Vagina (tissue), 2 donors: ENCODE results near the gene ADAMTSL1. TPM values are rescaled to one million over a fixed set of nuclear protein-coding genes. Genes with fewer than 3 reads are reported as not detected.

Experiments
- DNase-seq, 2 donors: peaks; one replicate each; pipeline ENCODE4 v3.0.0-alpha.2; 2017; ENCODE audit errors: extremely low spot score in 2 of 2
- H3K27ac ChIP-seq: fragments of 200-600 bp; sonication (generic); one replicate; pipeline ENCODE4 v1.5.1; 2019
- H3K27me3 ChIP-seq: fragments of 200-600 bp; sonication (generic); one replicate; pipeline ENCODE4 v1.5.1; 2019
- H3K36me3 ChIP-seq, 2 donors: fragments of 200-600 bp; sonication (generic); one replicate each; pipeline ENCODE4 v1.5.1; 2017 to 2019
- H3K4me1 ChIP-seq: fragments of 200-600 bp; sonication (generic); one replicate; pipeline ENCODE4 v1.5.1; 2019
- H3K4me3 ChIP-seq, 2 donors: fragments of 200-600 bp; sonication (generic); 1 replicate in 1 of 2; 2 replicates in 1 of 2; pipeline ENCODE4 v1.5.1; 2016 to 2019
- H3K9me3 ChIP-seq: fragments of 200-600 bp; sonication (generic); one replicate; pipeline ENCODE4 v1.5.1; 2019
- POLR2A ChIP-seq, 2 donors: fragments of 450-650 bp; IDR thresholded peaks; one replicate each; pipeline ENCODE4 v1.6.1; 2017; ENCODE audit warnings: antibody characterized with exemption in 2 of 2, mild to moderate bottlenecking in 2 of 2, moderate library complexity in 2 of 2
- POLR2AphosphoS5 ChIP-seq, 2 donors: sonication (generic); formaldehyde crosslinking; IDR thresholded peaks; one replicate each; pipeline ENCODE4 v1.9.0; 2017; ENCODE audit warnings: antibody characterized with exemption in 2 of 2, mild to moderate bottlenecking in 2 of 2, low read depth in 1 of 2; ENCODE audit not compliant: insufficient read depth in 1 of 2
- intact Hi-C: fragments of 100-400 bp; cut with DNase I; formaldehyde crosslinking; loops from one replicate; pipeline ENCODE4 v1.15.1; 2023
- total RNA-seq: library from RNA; depleted of rRNA; stranded (reverse); fragments of >200 nt; gene quantifications from one replicate; pipeline ENCODE4 v1.2.3, GENCODE V29; 2016
- TF ChIP-seq, protein P1 (sequence below), 3 experiments: fragments of 450-650 bp in 2 of 3; fragments of 200-600 bp in 1 of 3; sonication (generic) in 1 of 3; IDR thresholded peaks; one replicate each; pipeline ENCODE4 v1.5.1; 2017 to 2019; ENCODE audit warnings: antibody characterized with exemption in 3 of 3, mild to moderate bottlenecking in 2 of 3, moderate library complexity in 2 of 3

The ADAMTSL1 gene
- total RNA-seq, 1 donor from 2014 or later, result 8.1 TPM

DNA sequence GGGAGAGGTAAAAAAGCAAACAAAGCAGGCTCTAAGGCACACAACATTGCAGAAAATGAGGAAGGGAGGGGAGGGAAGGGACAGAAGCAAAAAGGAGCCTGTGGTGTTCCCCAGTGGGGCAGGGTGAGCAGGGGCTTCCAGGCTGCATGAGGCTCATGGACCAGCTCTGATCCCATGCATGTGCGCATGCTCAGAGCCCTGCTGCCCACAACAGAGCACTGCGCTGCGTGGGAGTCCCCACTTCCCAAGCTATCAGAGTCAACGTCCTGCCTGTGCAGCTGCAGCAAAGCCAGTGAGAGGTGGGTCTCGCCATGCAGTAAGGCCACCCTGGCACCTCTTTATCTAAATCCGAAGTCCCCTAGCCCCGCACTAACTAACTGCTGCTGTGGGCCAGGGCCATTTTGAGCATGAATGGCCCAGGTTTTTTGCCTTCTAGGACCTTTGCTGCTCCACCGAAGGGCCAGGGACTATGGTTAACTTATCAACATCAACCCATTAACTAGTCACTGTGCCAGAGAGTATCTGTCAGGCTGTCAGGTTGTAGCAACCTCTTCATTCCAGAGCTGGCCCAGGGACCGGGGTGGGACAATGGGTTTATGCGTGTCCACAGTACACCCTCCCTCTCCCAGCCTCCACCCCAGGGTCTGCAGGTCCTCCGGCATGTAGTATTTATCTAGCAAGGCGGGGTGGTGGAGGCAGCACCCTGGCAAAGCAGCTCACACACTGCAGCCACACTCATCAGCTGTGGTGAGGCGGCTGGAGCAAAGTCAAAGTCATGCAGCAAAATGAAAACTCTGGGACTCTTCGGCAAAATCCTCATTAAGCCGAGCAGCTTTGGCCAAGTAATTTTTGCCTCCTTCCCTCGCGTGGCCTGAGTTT is 435.4 kb downstream of the ADAMTSL1 start:
- H3K4me1 ChIP-seq, result peaks cover 11% of the 10 kb centered on the region
- no peak for DNase-seq
- H3K36me3 ChIP-seq, result no peaks in the 10 kb centered on the region
- no peaks in the 10 kb centered on the region for H3K27me3 ChIP-seq
- H3K27ac ChIP-seq, result no peak overlapping the region
- intact Hi-C loops, result no loop called here
- H3K9me3 ChIP-seq, result no peaks in the 10 kb centered on the region
- H3K4me3 ChIP-seq, result no peak overlapping the region
- TF ChIP-seq POLR2A (IDR thresholded peaks at IDR 0.05) (no peak), POLR2AphosphoS5 (IDR thresholded peaks at IDR 0.05; ENCODE audit: insufficient read depth in 1 of 2, low read depth in 1 of 2) (no peak)
- TF ChIP-seq, protein P1, sequence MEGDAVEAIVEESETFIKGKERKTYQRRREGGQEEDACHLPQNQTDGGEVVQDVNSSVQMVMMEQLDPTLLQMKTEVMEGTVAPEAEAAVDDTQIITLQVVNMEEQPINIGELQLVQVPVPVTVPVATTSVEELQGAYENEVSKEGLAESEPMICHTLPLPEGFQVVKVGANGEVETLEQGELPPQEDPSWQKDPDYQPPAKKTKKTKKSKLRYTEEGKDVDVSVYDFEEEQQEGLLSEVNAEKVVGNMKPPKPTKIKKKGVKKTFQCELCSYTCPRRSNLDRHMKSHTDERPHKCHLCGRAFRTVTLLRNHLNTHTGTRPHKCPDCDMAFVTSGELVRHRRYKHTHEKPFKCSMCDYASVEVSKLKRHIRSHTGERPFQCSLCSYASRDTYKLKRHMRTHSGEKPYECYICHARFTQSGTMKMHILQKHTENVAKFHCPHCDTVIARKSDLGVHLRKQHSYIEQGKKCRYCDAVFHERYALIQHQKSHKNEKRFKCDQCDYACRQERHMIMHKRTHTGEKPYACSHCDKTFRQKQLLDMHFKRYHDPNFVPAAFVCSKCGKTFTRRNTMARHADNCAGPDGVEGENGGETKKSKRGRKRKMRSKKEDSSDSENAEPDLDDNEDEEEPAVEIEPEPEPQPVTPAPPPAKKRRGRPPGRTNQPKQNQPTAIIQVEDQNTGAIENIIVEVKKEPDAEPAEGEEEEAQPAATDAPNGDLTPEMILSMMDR (IDR thresholded peaks at IDR 0.05), result no peak

GRCh38 chr9:18910435-18910834 is 436.5 kb downstream of the ADAMTSL1 start:
- intact Hi-C loops, result no loop called here
- H3K36me3 ChIP-seq, result no peaks in the 10 kb centered on the region
- TF ChIP-seq POLR2A (IDR thresholded peaks at IDR 0.05) (no peak), POLR2AphosphoS5 (IDR thresholded peaks at IDR 0.05; ENCODE audit: insufficient read depth in 1 of 2, low read depth in 1 of 2) (no peak)
- TF ChIP-seq, protein P1 (IDR thresholded peaks at IDR 0.05), result no peak
- peaks cover 11% of the 10 kb centered on the region for H3K4me1 ChIP-seq
- no peaks in the 10 kb centered on the region for H3K9me3 ChIP-seq
- H3K27me3 ChIP-seq, result no peaks in the 10 kb centered on the region
- DNase-seq, result no peak
- H3K4me3 ChIP-seq, result no peak overlapping the region
- no peak overlapping the region for H3K27ac ChIP-seq

DNA sequence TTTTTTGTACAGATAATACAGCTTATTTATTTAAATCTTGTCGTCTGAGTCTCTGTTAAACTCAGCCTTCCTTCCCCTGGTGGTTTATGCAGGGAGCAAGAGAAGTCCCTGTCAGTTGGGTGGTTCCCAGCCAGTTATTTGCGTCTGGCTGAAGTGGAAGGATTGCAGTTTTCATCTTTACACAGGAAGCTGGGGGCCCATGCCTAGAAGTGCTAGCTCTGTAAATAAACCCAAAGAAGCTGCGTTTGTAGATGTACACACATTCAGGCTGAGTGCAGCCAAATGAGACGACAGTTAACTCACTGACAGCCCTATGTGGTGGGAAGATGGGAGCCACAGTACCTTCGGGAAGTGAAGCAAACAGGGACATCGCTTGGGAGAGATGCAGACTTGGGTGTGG is 437.0 kb downstream of the ADAMTSL1 start:
- H3K4me1 ChIP-seq, result peaks cover 11% of the 10 kb centered on the region
- H3K36me3 ChIP-seq, result no peaks in the 10 kb centered on the region
- DNase-seq, result no peak
- H3K27ac ChIP-seq, result no peak overlapping the region
- TF ChIP-seq POLR2A (IDR thresholded peaks at IDR 0.05) (no peak), POLR2AphosphoS5 (IDR thresholded peaks at IDR 0.05; ENCODE audit: insufficient read depth in 1 of 2, low read depth in 1 of 2) (no peak)
- TF ChIP-seq, protein P1 (IDR thresholded peaks at IDR 0.05), result no peak
- H3K27me3 ChIP-seq, result no peaks in the 10 kb centered on the region
- intact Hi-C loops, result no loop called here
- H3K4me3 ChIP-seq, result no peak overlapping the region
- H3K9me3 ChIP-seq, result no peaks in the 10 kb centered on the region

- H3K4me3 ChIP-seq, result no peak overlapping the region
- no peak for TF ChIP-seq POLR2AphosphoS5 (IDR thresholded peaks at IDR 0.05; ENCODE audit: insufficient read depth in 1 of 2, low read depth in 1 of 2)
- TF ChIP-seq, protein P1 (IDR thresholded peaks at IDR 0.05), result no peak
- no peak for TF ChIP-seq POLR2A (IDR thresholded peaks at IDR 0.05)
- H3K27me3 ChIP-seq, result no peaks in the 10 kb centered on the region
- H3K9me3 ChIP-seq, result no peaks in the 10 kb centered on the region
- DNase-seq, result no peak
- intact Hi-C loops, result no loop called here
- H3K36me3 ChIP-seq, result no peaks in the 10 kb centered on the region
- peaks cover 8% of the 10 kb centered on the region for H3K4me1 ChIP-seq
- H3K27ac ChIP-seq, result no peak overlapping the region
Measured at GRCh38 chr9:18911714-18912342, 437.9 kb downstream of the ADAMTSL1 start.
